ENCODE measurements around the gene ALDOA.

ALDOA gene

GRCh38 chr16:30085247-30085646 lies 19.7 kb downstream of the ALDOA start:
- TF ChIP-seq, protein P1, sequence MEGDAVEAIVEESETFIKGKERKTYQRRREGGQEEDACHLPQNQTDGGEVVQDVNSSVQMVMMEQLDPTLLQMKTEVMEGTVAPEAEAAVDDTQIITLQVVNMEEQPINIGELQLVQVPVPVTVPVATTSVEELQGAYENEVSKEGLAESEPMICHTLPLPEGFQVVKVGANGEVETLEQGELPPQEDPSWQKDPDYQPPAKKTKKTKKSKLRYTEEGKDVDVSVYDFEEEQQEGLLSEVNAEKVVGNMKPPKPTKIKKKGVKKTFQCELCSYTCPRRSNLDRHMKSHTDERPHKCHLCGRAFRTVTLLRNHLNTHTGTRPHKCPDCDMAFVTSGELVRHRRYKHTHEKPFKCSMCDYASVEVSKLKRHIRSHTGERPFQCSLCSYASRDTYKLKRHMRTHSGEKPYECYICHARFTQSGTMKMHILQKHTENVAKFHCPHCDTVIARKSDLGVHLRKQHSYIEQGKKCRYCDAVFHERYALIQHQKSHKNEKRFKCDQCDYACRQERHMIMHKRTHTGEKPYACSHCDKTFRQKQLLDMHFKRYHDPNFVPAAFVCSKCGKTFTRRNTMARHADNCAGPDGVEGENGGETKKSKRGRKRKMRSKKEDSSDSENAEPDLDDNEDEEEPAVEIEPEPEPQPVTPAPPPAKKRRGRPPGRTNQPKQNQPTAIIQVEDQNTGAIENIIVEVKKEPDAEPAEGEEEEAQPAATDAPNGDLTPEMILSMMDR (IDR thresholded peaks at IDR 0.05; ENCODE audit: low read depth, low read length, missing control alignments): no peak
- H3K4me3 ChIP-seq (ENCODE audit: low read depth, low read length): no peak overlapping the region
- no peak for DNase-seq (ENCODE audit: low read depth)

GRCh38 chr16:30085820-30086219 lies 20.3 kb downstream of the ALDOA start:
- TF ChIP-seq, protein P1 (IDR thresholded peaks at IDR 0.05; ENCODE audit: low read depth, low read length, missing control alignments): no peak
- no peak for DNase-seq (ENCODE audit: low read depth)
- no peak overlapping the region for H3K4me3 ChIP-seq (ENCODE audit: low read depth, low read length)

DNA sequence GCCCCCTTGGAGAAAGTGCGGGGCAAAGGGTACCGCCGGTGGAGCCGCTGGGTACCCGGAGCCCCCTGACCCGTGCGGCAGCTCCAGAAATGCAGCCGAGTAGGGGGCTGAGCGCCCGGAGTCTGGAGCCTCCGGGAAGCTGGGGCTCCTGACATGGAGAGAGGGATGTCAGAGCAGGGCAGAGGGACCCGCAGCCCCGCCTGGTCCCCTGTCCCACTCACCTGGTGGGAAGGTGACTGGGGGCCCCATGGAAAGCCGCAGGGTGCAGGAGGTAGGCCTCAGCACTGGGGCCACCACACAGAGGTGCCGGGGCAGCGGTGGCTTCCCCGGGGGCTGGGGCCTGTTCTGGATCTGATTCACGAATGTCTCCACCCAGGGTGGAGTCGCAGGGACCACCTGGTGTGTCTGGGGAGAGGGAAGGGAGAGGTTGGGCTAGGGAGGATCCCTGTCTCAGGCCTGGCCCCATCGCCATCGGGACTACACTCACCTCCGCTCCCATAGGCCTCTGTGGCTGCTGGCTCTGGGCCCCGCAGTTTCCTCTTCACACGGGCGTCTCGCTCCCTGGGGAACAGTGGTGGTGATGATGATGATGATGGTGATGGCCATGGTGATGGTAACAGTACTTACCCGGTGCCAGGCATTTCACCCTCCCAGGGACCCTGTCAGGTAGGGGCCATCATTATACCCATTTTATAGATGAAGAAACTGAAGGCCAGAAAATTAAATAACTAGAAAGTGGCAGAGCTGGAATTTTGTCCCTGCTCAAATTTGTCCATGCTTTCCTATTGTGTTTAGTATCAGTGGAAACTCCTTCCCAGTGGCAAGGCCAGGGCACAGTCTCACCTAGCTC lies 21.0 kb downstream of the ALDOA start:
- H3K4me3 ChIP-seq (ENCODE audit: low read depth, low read length): no peak overlapping the region
- TF ChIP-seq, protein P1 (IDR thresholded peaks at IDR 0.05; ENCODE audit: low read depth, low read length, missing control alignments): no peak
- DNase-seq (ENCODE audit: low read depth): no peak

GRCh38 chr16:30087181-30087898 lies 21.8 kb downstream of the ALDOA start:
- no peak for DNase-seq (ENCODE audit: low read depth)
- H3K4me3 ChIP-seq (ENCODE audit: low read depth, low read length): no peak overlapping the region
- TF ChIP-seq, protein P1 (IDR thresholded peaks at IDR 0.05; ENCODE audit: low read depth, low read length, missing control alignments): no peak

GRCh38 chr16:30088237-30088831 lies 22.8 kb downstream of the ALDOA start:
- TF ChIP-seq, protein P1 (IDR thresholded peaks at IDR 0.05; ENCODE audit: low read depth, low read length, missing control alignments): no peak
- H3K4me3 ChIP-seq (ENCODE audit: low read depth, low read length): no peak overlapping the region
- DNase-seq (ENCODE audit: low read depth): no peak

DNA sequence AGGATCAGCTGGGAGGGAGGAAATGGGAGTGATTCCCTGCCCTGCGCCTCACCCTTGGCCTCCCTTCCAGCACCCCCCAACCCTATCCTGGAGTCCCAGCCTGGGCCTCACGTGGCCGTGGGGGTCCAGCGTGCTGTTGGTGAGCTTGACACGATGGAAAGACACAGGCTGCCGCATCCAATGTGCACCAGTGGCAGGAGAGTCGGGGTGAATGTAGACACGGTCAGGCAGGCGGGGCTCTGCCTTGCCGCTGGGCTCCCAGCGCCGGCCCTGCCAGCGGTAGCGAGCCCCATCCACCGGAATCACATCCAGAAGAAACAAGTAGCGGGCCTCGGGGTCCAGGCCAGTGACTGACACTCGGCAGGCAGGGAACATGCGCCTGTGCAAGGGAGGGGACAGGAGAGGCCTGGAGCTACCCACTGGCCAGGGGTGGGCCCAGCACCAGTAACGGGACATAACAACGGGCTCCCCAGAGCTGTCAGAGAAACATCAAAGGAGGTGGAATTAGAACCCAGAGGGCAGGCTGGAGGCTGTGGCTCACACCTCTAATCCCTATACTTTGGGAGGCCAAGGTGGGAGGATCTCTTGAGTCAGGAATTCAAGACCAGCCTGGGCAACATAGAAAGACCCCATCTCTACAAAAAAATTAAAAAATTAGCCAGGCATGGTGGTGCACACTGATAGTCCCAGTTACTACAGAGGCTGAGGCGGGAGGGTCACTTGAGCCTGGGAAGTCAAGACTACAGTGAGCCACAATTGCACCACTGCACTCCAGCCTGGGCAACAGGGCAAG lies 23.5 kb downstream of the ALDOA start:
- no peak overlapping the region for H3K4me3 ChIP-seq (ENCODE audit: low read depth, low read length)
- TF ChIP-seq, protein P1 (IDR thresholded peaks at IDR 0.05; ENCODE audit: low read depth, low read length, missing control alignments): no peak
- DNase-seq (ENCODE audit: low read depth): no peak

All from GM12864 (cell line).